Eye (tissue), 1 donor: ENCODE measurements around the gene LAIR1.
"Not testable (repeated sequence)": the region's sequence is repeated elsewhere in the genome, so short reads cannot be mapped to it uniquely, and the experiment has no call there.

Experiments used
- DNase-seq: peaks from one replicate; pipeline ENCODE4 v3.0.0-alpha.2; 2015

LAIR1 gene

GRCh38 chr19:54375181-54375938 is 10.6 kb upstream of the LAIR1 start:
- DNase-seq: not testable (repeated sequence)

GRCh38 chr19:54373781-54374631 is 9.3 kb upstream of the LAIR1 start:
- DNase-seq: no peak

- DNase-seq: not testable (repeated sequence)
Observed at GRCh38 chr19:54371453-54371852, 6.7 kb upstream of the LAIR1 start.

- not testable (repeated sequence) for DNase-seq
Observed at GRCh38 chr19:54370434-54370796, 5.7 kb upstream of the LAIR1 start.

GRCh38 chr19:54369688-54370433 is 5.1 kb upstream of the LAIR1 start:
- not testable (repeated sequence) for DNase-seq

GRCh38 chr19:54369082-54369687 is 4.5 kb upstream of the LAIR1 start:
- no peak for DNase-seq

- no peak for DNase-seq
Observed at GRCh38 chr19:54366811-54367210, 2.1 kb upstream of the LAIR1 start.

GRCh38 chr19:54365798-54366197 is 1.1 kb upstream of the LAIR1 start:
- DNase-seq: not testable (repeated sequence)

GRCh38 chr19:54361680-54362422 is 2.9 kb downstream of the LAIR1 start:
- DNase-seq: not testable (repeated sequence)

- not testable (repeated sequence) for DNase-seq
Observed at GRCh38 chr19:54359149-54359820, 5.4 kb downstream of the LAIR1 start.

- DNase-seq: no peak
Observed at GRCh38 chr19:54357381-54357780, 7.3 kb downstream of the LAIR1 start.

- DNase-seq: no peak
Observed at GRCh38 chr19:54356444-54357056, 8.2 kb downstream of the LAIR1 start.

- DNase-seq: no peak
Observed at GRCh38 chr19:54355675-54356074, 9.1 kb downstream of the LAIR1 start.

GRCh38 chr19:54354761-54355160 is 10.0 kb downstream of the LAIR1 start:
- no peak for DNase-seq

GRCh38 chr19:54352546-54352945 is 12.2 kb downstream of the LAIR1 start:
- no peak for DNase-seq

GRCh38 chr19:54352041-54352440 is 12.7 kb downstream of the LAIR1 start:
- peak; percentile 10 for DNase-seq

- DNase-seq: no peak
Observed at GRCh38 chr19:54351474-54351873, 13.3 kb downstream of the LAIR1 start.

- no peak for DNase-seq
Observed at GRCh38 chr19:54345938-54346386, 18.8 kb downstream of the LAIR1 start.

- no peak for DNase-seq
Observed at GRCh38 chr19:54343868-54344267, 20.9 kb downstream of the LAIR1 start.

GRCh38 chr19:54341295-54341694 is 23.4 kb downstream of the LAIR1 start:
- no peak for DNase-seq
